DOHH2 (cell line): Measurements from ENCODE around the gene STAT5A.
A peak's percentile ranks its signal among the peaks of the same experiment; 100 is the strongest.

Source experiments
- H3F3A ChIP-seq: fragments of 200-600 bp; sonication (generic), shearing (Covaris generic); 2 replicates; pipeline ENCODE4 v1.6.0; 2016; ENCODE audit warnings: antibody characterized with exemption, mild to moderate bottlenecking; ENCODE audit not compliant: control insufficient read depth, insufficient read depth
- H3K27ac ChIP-seq: fragments of 200-600 bp; sonication (generic); 2 replicates; pipeline ENCODE4 v1.5.1; 2014; ENCODE audit warnings: low read depth, mild to moderate bottlenecking, low read length, moderate library complexity
- H3K27me3 ChIP-seq: fragments of 200-600 bp; sonication (generic); 2 replicates; pipeline ENCODE4 v1.6.1; 2014; ENCODE audit warnings: mild to moderate bottlenecking, low read length, mixed read lengths; ENCODE audit not compliant: control insufficient read depth
- H3K36me3 ChIP-seq: fragments of 200-600 bp; sonication (generic); 2 replicates; pipeline ENCODE4 v1.6.1; 2014; ENCODE audit warnings: mild to moderate bottlenecking, low read length, moderate library complexity, mixed read lengths; ENCODE audit not compliant: control insufficient read depth
- H3K4me1 ChIP-seq: fragments of 200-600 bp; sonication (generic); 2 replicates; pipeline ENCODE4 v1.6.1; 2014; ENCODE audit warnings: mild to moderate bottlenecking, low read length, mixed read lengths; ENCODE audit not compliant: control insufficient read depth
- H3K4me2 ChIP-seq: fragments of 200-600 bp; sonication (generic); 2 replicates; pipeline ENCODE4 v1.6.0; 2014; ENCODE audit warnings: mild to moderate bottlenecking, low read length, moderate library complexity
- H3K4me3 ChIP-seq: fragments of 200-600 bp; sonication (generic); 2 replicates; pipeline ENCODE4 v1.5.1; 2014; ENCODE audit warnings: mild to moderate bottlenecking, low read length, mixed read lengths
- H3K79me2 ChIP-seq: fragments of 200-600 bp; sonication (generic); 2 replicates; pipeline ENCODE4 v1.6.1; 2014; ENCODE audit warnings: mild to moderate bottlenecking, low read length, mixed read lengths; ENCODE audit not compliant: control insufficient read depth
- H3K9me2 ChIP-seq: fragments of 200-600 bp; sonication (generic); replicated peaks from 2 replicates; pipeline ENCODE4 v1.6.1; 2014; ENCODE audit warnings: mild to moderate bottlenecking, low read length, mixed read lengths; ENCODE audit not compliant: control insufficient read depth
- H3K9me3 ChIP-seq: fragments of 200-600 bp; sonication (generic); 2 replicates; pipeline ENCODE4 v1.6.1; 2014; ENCODE audit warnings: antibody characterized with exemption, low read length, mixed read lengths; ENCODE audit not compliant: control insufficient read depth, insufficient read depth
- H4K20me1 ChIP-seq: fragments of 200-600 bp; sonication (generic); 2 replicates; pipeline ENCODE4 v1.6.0; 2014; ENCODE audit warnings: low read depth, mild to moderate bottlenecking, antibody characterized with exemption, low read length, moderate library complexity; ENCODE audit not compliant: control insufficient read depth, insufficient read depth
- CTCF ChIP-seq: fragments of 200-600 bp; sonication (generic); IDR thresholded peaks from one replicate; pipeline ENCODE4 v1.5.1; 2014; ENCODE audit warnings: antibody characterized with exemption, mild to moderate bottlenecking, low read depth, low read length; ENCODE audit not compliant: poor library complexity, severe bottlenecking
- EZH2phosphoT487 ChIP-seq: fragments of 200-600 bp; sonication (generic); IDR thresholded peaks from 2 replicates; pipeline ENCODE4 v1.6.1; 2017; ENCODE audit warnings: borderline replicate concordance, mild to moderate bottlenecking, antibody characterized with exemption, low read length, moderate library complexity, mixed read lengths

The STAT5A gene

GRCh38 chr17:42283241-42284023 lies 4.9 kb upstream of the STAT5A start:
- no peak for TF ChIP-seq CTCF
- no peak for TF ChIP-seq EZH2phosphoT487
- H3K79me2 ChIP-seq: no peaks in the 10 kb centered on the region; the same call in 1 of the 2 replicates
- no peak overlapping the region for H3K4me3 ChIP-seq

GRCh38 chr17:42284024-42284369 lies 4.3 kb upstream of the STAT5A start:
- H4K20me1 ChIP-seq: no peaks in the 10 kb centered on the region
- H3K9me3 ChIP-seq: no peaks in the 10 kb centered on the region
- peaks cover 41% of the 10 kb centered on the region for H3K4me1 ChIP-seq
- no peaks in the 10 kb centered on the region for H3K9me2 ChIP-seq
- no peaks in the 10 kb centered on the region; the same call in 1 of the 2 replicates for H3K79me2 ChIP-seq
- no peak overlapping the region for H3K4me2 ChIP-seq
- TF ChIP-seq EZH2phosphoT487 (no peak), CTCF (no peak)
- H3F3A ChIP-seq: peaks cover 4% of the 10 kb centered on the region
- H3K36me3 ChIP-seq: no peaks in the 10 kb centered on the region
- H3K27ac ChIP-seq: no peak overlapping the region
- no peak overlapping the region for H3K4me3 ChIP-seq
- peaks cover 4% of the 10 kb centered on the region; the same call in 1 of the 2 replicates for H3K27me3 ChIP-seq

More at GRCh38 chr17:42283241-42284023, 4.9 kb upstream of the STAT5A start:
- peaks cover 4% of the 10 kb centered on the region for H3F3A ChIP-seq
- no peaks in the 10 kb centered on the region for H4K20me1 ChIP-seq
- no peaks in the 10 kb centered on the region for H3K9me3 ChIP-seq
- no peak overlapping the region for H3K4me2 ChIP-seq
- H3K4me1 ChIP-seq: peaks cover 36% of the 10 kb centered on the region
- H3K27ac ChIP-seq: no peak overlapping the region
- no peaks in the 10 kb centered on the region for H3K27me3 ChIP-seq
- H3K36me3 ChIP-seq: no peaks in the 10 kb centered on the region
- no peaks in the 10 kb centered on the region for H3K9me2 ChIP-seq

- Histone ChIP-seq H4K20me1 (no peaks in the 10 kb centered on the region), H3K36me3 (no peaks in the 10 kb centered on the region), H3K4me1 (peaks cover 47% of the 10 kb centered on the region), H3F3A (peaks cover 4% of the 10 kb centered on the region), H3K79me2 (no peaks in the 10 kb centered on the region; the same call in 1 of the 2 replicates), H3K9me2 (no peaks in the 10 kb centered on the region), H3K4me3 (no peak overlapping the region), H3K4me2 (no peak overlapping the region), H3K27ac (no peak overlapping the region), H3K27me3 (peaks cover 10% of the 10 kb centered on the region; the same call in 1 of the 2 replicates), H3K9me3 (no peaks in the 10 kb centered on the region)
- no peak for TF ChIP-seq EZH2phosphoT487
Measured at GRCh38 chr17:42284566-42284965, 3.7 kb upstream of the STAT5A start.

- Histone ChIP-seq H3K4me2 (peak overlapping the region; percentile 7; the same call in 1 of the 2 replicates), H3K4me3 (no peak overlapping the region), H3K27ac (no peak overlapping the region), H3K9me3 (no peaks in the 10 kb centered on the region), H3K9me2 (no peaks in the 10 kb centered on the region), H3K36me3 (no peaks in the 10 kb centered on the region), H3K79me2 (no peaks in the 10 kb centered on the region; the same call in 1 of the 2 replicates), H3K4me1 (peaks cover 50% of the 10 kb centered on the region), H3F3A (peaks cover 4% of the 10 kb centered on the region), H4K20me1 (no peaks in the 10 kb centered on the region; the same call in 1 of the 2 replicates), H3K27me3 (peaks cover 11% of the 10 kb centered on the region; the same call in 1 of the 2 replicates)
- no peak for TF ChIP-seq EZH2phosphoT487
- no peak for TF ChIP-seq CTCF
Measured at GRCh38 chr17:42285346-42286050, 2.8 kb upstream of the STAT5A start.
